Osteocyte (in vitro differentiated cells): ENCODE data around the gene MRPL41. TPM values are rescaled to one million over a fixed set of nuclear protein-coding genes. Genes with fewer than 3 reads are reported as not detected.
"Not testable (repeated sequence)": the region's sequence is repeated elsewhere in the genome, so short reads cannot be mapped to it uniquely, and the experiment has no call there.

Experiments used
- DNase-seq: peaks from one replicate; pipeline ENCODE4 v3.0.0; 2021; ENCODE audit warnings: mixed read lengths; ENCODE audit not compliant: unreplicated experiment; ENCODE audit errors: extremely low spot score
- H3K27ac Mint-ChIP-seq: one replicate; pipeline ENCODE4 v1.8.0; 2021; ENCODE audit warnings: mild to moderate bottlenecking, mixed read lengths; ENCODE audit not compliant: unreplicated experiment
- H3K27me3 Mint-ChIP-seq: one replicate; pipeline ENCODE4 v1.8.0; 2021; ENCODE audit warnings: mixed read lengths; ENCODE audit not compliant: unreplicated experiment
- H3K36me3 Mint-ChIP-seq: one replicate; pipeline ENCODE4 v1.8.0; 2021; ENCODE audit warnings: mixed read lengths; ENCODE audit not compliant: unreplicated experiment
- H3K4me1 Mint-ChIP-seq: one replicate; pipeline ENCODE4 v1.8.0; 2021; ENCODE audit warnings: mixed read lengths; ENCODE audit not compliant: unreplicated experiment
- H3K4me3 Mint-ChIP-seq: one replicate; pipeline ENCODE4 v1.8.0; 2021; ENCODE audit warnings: mild to moderate bottlenecking, moderate library complexity, mixed read lengths; ENCODE audit not compliant: unreplicated experiment
- H3K9me3 Mint-ChIP-seq: one replicate; pipeline ENCODE4 v1.8.0; 2021; ENCODE audit warnings: mixed read lengths; ENCODE audit not compliant: unreplicated experiment
- CTCF ChIP-seq: fragments of 200-600 bp; sonication (generic); IDR thresholded peaks from 2 replicates; pipeline ENCODE4 v1.5.0; 2021; ENCODE audit warnings: antibody characterized with exemption, mild to moderate bottlenecking, moderate library complexity
- total RNA-seq: library from RNA; stranded (reverse); gene quantifications from 2 replicates; pipeline ENCODE4 v1.2.1, GENCODE V29; 2021

MRPL41 gene
- total RNA-seq, 1 donor from 2014 or later, result 53.8 TPM

DNA sequence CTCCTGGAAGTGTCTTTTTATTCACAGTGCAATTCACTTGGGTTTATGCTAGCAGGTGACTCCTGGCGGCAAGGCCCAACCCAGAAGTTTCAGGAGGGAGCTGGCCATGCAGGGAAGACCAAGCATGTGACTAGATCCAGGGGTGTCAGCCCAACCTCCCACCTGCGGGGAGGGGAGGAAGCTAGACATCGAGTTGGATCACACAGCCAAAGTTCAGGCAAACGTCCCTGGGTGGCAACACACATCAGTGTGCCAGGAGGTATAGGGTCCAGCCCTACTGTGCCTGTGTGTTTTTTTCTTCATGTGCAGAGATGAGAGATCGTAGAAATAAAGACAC is 26.7 kb upstream of the MRPL41 start:
- Mint-ChIP-seq H3K4me1 (peaks cover 5% of the 10 kb centered on the region), H3K27me3 (peaks cover 9% of the 10 kb centered on the region), H3K4me3 (no peak overlapping the region), H3K9me3 (no peaks in the 10 kb centered on the region), H3K27ac (no peak overlapping the region), H3K36me3 (no peaks in the 10 kb centered on the region)
- no peak for TF ChIP-seq CTCF
- DNase-seq, result no peak

DNA sequence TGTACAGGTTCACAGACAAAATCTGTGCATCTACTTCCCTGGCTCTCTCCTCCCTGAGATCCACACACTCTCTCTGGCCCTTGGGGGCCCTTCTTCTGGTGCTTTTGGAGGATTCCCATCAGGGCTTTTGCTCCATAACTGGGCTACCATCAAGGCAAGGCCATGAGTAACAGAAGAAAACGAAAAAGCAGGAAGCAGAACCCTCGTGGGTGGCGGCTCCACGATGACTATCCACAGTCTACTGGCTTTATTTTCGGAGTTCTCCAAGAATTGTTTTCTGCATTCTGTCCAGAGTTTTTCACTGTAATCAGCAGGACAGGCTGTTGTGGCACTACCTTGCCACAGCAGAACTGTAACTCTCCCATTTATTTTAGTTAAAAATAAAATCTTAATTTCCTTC is 21.3 kb upstream of the MRPL41 start:
- H3K27me3 Mint-ChIP-seq, result peaks cover 9% of the 10 kb centered on the region
- H3K36me3 Mint-ChIP-seq, result peaks cover 3% of the 10 kb centered on the region
- H3K4me3 Mint-ChIP-seq, result no peak overlapping the region
- peaks cover 10% of the 10 kb centered on the region for H3K4me1 Mint-ChIP-seq
- no peak for TF ChIP-seq CTCF
- H3K27ac Mint-ChIP-seq, result no peak overlapping the region
- H3K9me3 Mint-ChIP-seq, result no peaks in the 10 kb centered on the region
- DNase-seq, result no peak

GRCh38 chr9:137531099-137531765 is 20.4 kb upstream of the MRPL41 start:
- TF ChIP-seq CTCF, result no peak
- peaks cover 9% of the 10 kb centered on the region for H3K27me3 Mint-ChIP-seq
- DNase-seq, result no peak

DNA sequence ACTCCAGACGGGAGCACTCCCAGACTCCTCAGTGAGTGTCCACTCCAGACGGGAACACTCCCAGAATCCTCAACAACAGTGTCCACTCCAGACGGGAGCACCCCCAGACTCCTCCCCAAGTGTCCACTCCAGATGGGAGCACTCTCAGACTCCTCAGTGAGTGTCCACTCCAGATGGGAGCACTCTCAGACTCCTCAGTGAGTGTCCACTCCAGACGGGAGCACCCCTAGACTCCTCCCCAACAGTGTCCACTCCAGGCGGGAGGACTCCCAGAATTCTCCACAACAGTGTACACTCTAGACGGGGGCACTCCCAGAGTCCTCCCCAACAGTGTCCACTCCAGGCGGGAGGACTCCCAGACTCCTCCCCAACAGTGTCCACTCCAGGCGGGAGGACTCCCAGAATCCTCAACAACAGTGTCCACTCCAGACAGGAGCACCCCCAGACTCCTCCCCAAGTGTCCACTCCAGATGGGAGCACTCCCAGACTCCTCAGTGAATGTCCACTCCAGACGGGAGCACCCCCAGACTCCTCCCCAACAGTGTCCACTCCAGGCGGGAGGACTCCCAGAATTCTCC is 18.7 kb upstream of the MRPL41 start:
- not testable (repeated sequence) for DNase-seq, H3K9me3 Mint-ChIP-seq, H3K27me3 Mint-ChIP-seq, H3K36me3 Mint-ChIP-seq, H3K27ac Mint-ChIP-seq, H3K4me1 Mint-ChIP-seq, H3K4me3 Mint-ChIP-seq

More at GRCh38 chr9:137531099-137531765, 20.4 kb upstream of the MRPL41 start:
- no peak overlapping the region for H3K27ac Mint-ChIP-seq
- H3K36me3 Mint-ChIP-seq, result peaks cover 5% of the 10 kb centered on the region
- no peak overlapping the region for H3K4me3 Mint-ChIP-seq
- peaks cover 7% of the 10 kb centered on the region for H3K4me1 Mint-ChIP-seq
- no peaks in the 10 kb centered on the region for H3K9me3 Mint-ChIP-seq

DNA sequence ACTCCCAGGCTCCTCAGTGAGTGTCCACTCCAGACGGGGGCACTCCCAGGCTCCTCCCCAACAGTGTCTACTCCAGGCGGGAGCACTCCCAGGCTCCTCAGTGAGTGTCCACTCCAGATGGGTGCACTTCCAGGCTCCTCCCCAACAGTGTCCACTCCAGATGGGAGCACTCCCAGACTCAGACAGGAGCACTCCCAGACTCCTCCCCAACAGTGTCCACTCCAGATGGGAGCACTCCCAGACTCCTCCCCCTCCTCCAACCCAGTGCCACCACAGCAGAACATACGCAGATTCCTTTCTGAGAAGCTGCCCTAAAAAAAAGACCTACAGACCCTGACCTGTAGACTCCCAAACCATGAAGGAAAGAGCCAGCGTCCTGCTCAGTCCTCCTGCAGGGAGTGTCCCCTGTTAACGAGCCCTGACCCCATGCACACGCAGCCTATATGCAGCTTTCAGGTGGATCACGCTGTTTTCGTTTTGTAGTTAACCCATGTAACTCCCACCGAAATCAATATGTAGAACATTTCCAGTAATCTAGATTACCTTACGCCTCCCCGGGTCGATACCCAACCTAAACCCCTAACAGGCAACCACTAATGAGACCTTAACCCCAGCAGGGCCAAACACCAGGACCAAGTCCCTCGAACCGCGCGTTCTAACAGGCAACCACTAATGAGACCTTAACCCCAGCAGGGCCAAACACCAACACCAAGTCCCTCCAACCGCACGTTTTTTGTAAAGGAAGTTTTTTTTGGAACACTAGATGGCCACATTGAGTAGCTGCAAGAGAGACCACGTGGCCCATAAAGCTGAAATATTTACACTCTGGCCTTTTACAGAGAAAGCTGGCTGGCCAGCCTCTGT is 17.2 kb upstream of the MRPL41 start:
- Mint-ChIP-seq H3K4me1 (peaks cover 7% of the 10 kb centered on the region), H3K4me3 (no peak overlapping the region), H3K36me3 (peaks cover 9% of the 10 kb centered on the region), H3K27ac (peak overlapping the region; percentile 36), H3K27me3 (no peaks in the 10 kb centered on the region), H3K9me3 (no peaks in the 10 kb centered on the region)
- peak; percentile 69 for TF ChIP-seq CTCF
- DNase-seq, result no peak
